IPS-NIHi11 (cell line): ENCODE measurements around the gene ATP7B.
"Not testable (repeated sequence)": the region's sequence is repeated elsewhere in the genome, so short reads cannot be mapped to it uniquely, and the experiment has no call there.

Experiments used
- DNase-seq: peaks from one replicate; pipeline ENCODE4 v3.0.0; 2012; ENCODE audit warnings: mixed read lengths, low spot score

ATP7B gene

DNA sequence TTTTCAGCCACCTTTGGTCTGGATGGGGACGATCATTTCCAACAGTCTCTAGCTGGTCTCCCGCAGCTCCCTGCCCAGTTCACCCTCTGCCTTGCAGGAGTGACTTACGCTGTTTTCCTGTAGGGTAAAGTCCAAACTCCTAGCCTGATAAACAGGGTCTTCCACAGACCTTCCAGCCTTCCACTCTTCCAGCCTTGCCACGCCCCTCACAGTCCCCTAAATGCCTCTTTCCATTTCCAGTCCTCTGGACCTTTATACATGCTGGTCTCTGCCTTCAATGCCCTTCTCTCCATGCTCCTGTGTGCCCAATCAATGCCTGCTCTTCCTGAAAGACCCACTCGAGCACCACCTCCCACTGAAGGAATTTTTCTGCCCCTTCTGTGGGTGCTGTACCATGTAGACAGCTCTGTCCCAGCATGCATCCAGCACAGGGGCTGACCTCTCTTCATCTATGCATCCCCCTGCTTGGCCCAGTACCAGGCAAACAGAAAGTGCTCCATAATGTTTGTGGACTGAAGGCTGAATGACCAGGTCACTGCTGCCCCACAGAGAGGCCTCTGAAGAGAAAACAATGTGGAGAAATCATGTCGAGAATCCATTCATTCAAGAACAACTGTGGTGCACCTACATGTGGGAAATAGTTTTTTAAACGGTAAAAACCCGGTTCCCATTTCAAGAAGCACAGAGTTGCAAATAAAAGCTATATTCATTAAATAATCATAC is 4.6 kb downstream of the ATP7B start:
- DNase-seq: no peak

DNA sequence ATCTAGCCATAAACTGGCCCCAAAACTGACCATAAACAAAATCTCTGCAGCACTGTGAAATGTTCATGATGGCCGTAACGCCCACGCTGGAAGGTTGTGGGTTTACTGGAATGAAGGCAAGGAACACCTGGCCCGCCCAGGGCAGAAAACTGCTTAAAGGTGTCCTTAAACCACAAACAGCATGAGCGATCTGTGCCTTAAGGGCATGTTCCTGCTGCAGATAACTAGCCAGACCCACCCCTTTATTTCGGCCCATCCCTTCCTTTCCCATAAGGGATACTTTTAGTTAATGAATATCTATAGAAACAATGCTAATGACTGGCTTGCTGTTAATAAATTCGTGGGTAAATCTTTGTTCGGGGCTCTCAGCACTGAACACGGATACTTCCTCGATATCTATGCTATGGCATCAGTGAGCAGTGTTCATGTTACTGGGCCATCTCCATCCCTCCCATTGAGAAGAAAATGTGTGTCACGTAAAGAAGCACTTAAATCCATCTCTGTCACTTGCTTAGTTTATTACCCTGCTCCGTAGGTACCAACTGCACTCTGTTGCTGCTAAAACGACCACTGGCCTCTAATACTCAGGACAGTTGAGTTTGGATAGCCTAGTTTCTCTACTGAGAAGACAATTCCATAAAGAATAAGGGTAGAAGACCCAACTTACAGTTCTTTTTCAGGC is 5.3 kb downstream of the ATP7B start:
- no peak for DNase-seq

DNA sequence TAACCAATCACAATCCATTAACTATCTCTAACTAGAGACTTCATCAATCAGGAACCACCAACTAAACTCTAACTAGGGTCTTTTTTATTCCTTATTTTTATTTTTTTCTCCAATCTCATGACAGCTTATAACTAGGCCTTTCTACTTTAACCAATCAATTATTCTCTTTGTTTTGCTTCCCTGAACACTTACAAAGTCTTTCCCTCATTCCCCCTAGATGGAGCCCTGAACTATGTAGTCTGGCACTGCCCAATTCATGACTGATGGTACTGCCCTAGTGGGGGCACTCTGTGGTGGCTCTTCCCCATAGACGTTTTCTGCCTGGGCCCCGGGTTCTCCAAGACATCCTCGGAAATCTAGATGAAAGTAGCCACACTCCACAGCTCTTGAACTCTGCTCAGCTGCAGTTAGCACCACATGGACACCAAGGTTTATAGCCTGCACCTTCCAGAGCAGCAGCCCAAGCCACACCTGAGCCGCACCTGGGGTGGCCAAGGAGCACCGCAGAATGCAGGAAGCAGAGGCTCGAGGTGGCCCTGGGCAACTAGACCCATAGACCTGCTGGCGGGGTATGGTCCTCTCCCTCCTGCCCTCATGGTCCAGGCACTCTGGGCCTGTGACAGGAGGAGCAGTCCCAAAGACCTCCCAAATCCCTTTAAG is 6.6 kb downstream of the ATP7B start:
- DNase-seq: no peak

DNA sequence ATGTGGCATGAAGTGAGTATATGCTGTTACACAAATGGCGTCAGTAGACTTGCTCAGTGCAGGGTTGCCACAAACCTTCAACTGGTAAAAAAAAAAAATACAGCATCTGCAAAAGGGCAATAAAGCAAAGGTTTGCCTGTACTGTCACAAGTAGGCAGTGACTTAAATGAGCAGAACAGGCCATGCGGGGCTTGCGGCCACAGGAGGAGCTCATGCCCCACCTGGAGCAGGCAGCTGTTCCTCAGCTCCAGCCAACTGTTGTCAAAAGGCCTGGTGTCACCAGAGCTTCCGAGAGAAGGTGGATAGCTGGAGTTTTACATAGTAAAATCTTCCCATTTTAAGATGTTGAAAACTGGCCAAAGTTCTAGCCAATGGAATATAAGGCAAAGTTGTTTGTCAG is 7.7 kb downstream of the ATP7B start:
- DNase-seq: peak; percentile 33

DNA sequence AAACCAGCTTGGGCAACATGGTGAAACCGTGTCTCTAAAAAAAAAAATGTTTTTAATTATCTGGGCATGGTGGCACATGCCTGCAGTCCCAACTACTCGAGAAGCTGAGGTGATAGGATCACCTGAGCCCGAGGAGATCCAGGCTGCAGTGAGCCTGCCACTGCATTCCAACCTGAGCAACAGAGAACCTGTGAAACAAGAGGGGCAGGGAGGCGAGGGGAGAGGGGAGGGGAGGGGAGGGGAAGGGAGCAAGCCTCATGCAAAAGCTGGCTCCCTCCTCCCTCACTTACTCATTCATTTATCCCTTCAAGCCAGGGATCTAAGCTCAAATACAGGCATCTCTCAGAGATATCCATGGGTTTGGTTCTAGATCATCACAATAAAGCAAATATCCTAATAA is 8.9 kb downstream of the ATP7B start:
- peak; percentile 66 for DNase-seq

DNA sequence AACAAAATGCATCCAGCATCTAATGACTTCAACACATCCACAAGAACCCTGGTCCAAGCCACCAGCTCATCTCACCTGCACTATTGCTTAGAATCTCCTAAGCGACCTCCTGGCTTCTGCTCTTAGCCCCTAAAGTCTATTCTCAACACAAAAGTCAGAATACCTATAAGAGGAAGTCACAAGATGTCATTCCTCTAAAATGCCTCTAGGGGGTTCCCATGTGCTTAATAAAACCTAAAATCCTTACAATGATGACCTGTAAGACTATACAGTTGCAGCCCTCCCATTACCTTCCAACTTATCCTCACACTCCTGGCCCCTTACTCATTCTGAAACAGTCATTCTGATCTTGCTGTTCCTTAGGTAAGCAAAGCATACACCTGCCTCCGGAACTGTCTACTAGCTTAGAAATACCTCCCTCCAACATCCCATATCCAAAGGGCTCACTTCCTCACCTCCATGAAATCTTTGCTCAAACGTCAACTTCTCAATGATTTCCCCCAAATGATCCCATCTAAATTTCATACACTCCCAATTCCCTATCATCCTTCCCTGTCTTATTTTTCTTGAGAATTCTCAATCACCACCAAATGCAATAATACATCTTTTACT is 10.0 kb downstream of the ATP7B start:
- peak; percentile 56 for DNase-seq

DNA sequence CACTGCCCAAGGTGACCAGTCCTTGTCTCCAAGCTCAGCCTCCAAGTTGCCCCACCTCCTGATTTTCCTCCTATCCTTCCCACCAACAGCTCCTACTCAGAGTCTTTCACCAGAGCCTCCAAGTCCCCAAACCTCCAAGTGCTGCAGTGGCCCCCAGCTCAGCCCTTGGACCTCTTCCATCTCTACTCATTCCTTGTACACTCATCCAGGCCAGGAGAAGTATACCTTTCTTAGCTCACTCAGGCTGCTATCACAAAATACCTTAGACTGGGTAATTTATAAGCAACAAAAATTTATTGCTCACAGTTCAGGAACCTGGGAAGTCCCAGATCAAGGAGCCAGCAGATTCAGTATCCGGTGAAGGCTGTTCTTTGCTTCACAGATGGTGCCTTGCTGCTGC is 11.3 kb downstream of the ATP7B start:
- DNase-seq: no peak

DNA sequence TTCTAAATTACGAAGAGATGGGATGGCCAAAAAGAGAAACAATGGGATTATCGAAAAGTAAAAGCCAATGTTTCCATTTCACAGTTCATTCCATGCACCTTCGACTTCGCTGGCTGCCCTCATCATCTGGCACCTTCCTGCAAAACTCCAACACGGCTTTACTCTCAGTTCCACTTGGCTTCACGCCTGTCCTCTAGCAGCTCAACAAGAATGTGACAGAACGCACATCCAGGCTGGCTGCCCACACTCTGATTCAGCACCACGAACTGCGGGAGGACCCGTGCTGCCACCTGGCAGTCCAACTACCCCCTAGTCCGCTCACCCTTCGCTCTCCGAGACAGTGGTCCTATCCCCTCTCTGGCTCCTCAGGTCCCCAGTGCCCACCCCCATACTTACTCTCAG is 11.7 kb downstream of the ATP7B start:
- no peak for DNase-seq

DNA sequence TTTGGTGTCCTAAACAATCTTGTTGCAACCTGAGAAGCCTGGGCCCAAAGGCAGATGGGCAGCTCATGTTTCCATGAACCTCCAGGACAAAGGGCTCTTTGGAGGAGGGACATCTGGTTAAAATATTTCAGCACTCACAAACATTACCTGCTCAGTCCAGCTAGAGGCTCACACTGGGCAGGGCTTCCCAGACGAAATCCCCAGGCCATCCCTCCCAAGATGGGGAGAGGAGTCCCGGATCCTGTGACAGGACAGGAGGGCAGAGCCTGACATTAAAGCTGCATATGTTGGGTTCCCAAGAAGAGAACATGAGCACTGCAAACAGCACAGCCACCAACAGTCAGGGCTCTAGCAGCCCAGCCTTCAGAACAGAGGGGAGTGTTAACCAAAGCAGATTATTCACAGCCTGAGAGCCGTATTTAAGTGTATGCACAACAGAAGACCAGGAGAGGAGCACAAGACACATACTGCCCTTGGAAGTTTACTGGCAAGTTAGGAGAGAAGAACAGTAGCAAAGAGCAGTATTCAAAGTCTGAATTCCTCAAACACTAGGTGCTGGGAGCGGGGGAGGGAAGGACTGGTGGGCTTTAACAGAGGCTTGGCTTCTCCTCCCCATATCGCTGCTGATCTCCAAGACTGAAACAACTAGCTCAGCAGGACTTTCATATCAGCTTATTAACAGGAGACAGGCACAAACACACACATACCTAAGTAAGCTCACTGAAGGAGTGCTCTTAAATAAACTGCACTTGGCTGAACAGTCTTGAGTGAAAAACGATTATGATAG is 12.3 kb downstream of the ATP7B start:
- DNase-seq: no peak

DNA sequence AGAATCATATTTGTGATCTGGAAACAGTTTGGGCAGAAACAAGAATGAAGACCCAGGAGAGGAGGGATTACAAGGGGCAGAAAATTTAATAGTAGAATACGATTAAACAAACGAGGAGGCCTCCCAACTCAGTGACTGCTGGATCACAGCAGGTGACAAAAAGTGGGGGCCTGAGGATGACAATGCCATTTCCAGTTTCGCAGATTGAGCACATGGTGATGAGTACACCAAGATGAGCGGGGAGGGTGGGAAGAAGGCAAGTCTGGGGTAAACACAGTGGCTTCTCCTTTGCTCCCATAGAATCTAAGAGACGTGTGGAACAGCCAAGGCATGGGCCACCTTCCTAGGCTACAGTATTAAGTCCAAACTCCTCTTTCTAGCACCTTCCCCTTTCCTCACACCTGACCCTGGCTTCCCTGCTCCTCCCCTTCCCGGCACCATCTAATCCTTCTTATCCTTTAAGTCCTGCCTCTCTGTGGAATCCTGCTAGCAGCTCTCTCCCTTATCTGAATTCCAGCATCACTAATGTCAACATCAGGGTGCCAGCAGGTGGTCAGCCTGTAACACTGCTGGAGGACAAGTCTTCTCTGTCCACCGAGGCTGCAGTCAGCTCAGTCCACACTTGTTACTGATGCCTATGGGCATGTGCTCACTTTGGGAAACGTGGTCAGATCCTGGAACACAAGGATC is 13.5 kb downstream of the ATP7B start:
- no peak for DNase-seq

DNA sequence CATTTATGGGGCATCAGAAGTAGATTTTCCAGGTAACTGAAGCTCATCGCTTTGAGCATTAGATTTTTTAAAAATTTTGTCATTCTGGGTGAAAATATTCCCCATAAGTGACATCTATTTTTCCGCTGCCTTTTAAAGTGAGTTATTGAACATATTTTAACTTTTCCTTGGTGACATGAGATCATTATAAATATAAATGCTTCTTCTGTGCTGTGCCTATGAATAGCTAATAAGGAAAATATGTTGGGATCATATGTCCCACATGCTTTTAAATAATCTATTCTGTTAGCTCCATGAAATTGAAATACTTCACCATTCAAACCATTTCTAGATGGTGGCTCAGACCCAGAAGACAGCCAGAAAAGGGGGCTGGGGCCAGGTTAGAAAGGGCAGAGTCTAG is 14.1 kb downstream of the ATP7B start:
- DNase-seq: no peak

DNA sequence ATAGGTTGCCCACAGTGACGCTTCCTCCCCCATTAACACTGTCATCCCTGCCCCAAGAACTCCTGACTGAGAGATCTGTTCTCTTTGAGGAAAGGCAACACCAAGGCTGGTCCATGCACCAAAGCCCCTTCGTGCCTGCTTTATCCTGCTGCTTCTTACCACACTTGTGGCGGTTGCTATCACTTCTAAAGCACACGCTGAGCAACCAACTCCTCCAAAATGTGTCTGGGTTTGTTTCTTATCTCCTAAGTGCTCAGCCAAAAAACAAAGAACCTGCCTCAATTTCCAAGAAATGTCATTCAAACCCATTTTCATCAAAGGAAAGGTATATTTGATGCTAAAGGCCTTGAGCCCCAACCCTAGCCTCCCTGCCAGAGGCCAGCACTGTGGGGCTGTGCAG is 14.6 kb downstream of the ATP7B start:
- no peak for DNase-seq

DNA sequence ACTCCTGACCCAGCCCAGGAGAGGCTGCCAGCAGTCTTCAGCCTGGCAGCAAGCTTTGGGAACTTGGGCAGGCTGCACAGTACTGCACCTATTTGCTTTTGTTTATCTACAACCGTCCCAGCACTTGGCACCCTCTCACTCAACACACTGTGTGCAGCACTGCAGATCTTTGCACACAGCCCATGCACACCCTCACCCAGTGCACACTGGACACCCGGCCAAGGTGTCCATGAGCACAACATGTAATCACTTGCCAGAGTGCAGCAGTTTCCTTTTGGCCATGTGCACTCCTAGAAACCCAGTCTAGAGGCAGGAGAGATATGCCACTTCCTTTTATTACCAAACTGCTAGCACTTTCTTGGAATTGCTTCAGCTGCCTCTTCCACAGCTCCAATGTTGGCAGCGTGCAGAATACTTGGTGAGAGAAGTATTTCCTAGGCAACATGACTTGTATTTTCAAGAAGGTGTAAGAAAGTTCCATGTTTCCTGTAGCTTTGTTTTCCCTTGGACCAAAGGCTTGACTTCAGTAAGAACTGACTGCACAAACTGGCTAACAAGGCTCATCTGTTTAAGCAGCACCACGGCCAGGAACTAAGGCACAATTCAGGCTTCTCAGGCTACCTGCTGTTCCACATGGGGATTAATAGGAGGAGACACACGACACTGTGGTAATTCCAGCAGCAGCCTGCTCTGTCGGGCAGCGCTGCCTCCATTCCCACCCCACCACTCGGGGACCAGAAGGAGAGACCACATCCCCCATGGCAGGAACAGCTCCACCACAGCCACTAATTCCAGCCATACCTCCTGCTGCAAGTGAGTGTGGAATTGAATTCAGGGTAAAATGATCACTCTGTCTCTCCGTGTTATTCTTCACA is 15.3 kb downstream of the ATP7B start:
- DNase-seq: no peak

DNA sequence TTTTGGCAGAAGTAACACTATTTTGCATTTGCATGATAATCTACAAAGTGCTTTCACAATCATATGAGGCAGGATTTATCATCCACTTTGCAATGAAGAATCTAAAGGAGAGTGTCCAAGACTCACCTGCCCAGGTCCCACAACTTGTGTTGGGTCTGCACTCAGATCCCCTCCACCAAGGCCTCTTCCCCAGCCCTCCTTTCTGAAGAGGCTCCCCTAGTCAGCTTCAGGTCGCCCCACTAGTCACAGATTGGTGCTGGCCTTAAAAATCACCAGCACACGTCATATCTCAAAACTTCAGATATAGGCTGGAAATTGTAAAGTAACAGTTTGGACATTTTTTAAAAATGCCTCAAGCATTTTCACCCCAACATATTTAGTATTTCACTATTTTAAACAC is 17.5 kb downstream of the ATP7B start:
- no peak for DNase-seq

DNA sequence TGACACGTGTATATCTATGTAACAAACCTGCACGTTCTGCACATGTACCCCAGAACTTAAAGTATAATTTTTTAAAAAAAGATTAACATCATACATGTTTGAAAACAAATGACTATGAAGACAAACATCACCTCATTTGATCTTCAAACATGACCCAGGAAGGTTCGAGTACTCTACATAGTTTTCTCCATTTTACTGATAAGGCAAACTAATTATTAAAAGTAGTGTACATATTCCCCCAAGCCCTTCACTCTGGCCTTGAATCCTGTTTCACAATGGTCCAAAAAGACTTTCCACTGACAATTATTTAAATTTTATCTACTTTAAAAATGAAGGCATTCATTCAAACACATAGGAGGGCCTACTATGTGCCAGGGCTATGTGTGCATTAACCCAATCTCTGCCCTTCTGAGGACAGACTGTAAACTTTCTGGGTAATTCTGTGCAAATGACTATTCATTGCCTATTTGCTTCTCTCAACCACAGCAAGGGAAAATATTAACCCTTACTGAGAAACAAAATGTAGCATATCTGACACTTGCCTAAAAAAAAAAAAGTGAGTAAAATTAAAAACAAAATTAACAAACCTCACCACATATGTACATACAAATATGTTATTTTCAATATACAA is 22.1 kb downstream of the ATP7B start:
- no peak for DNase-seq

DNA sequence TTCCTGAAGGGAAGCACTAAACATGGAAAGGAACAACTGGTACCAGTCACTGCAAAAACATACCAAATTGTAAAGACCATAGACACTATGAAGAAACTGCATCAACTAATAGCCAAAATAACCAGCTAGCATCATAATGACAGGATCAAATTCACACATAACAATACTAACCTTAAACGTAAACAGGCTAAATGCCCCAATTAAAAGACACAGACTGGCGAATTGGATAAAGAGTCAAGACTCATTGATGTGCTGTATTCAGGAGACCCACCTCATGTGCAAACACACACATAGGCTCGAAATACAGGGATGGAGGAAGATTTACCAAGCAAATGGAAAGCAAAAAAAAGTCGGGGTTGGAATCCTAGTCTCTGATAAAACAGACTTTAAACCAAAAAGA is 26.3 kb downstream of the ATP7B start:
- not testable (repeated sequence) for DNase-seq

DNA sequence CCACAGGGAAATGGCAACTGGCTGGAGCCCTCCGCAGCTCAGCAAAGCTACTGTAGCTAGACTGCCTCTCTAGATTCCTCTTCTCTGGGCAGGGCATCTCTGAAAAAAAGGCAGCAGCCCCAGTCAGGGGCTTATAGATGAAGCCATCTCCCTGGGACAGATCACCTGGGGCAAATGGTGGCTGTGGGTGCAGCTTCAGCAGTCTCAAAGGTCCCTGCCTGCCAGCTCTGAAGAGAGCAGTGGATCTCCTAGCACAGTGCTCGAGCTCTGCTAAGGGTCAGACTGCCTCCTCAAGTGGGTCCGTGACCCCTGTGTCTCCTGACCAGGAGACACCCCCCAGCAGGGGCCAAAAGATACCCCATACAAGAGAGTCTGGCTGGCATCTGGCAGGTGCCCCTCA is 28.0 kb downstream of the ATP7B start:
- DNase-seq: not testable (repeated sequence)

DNA sequence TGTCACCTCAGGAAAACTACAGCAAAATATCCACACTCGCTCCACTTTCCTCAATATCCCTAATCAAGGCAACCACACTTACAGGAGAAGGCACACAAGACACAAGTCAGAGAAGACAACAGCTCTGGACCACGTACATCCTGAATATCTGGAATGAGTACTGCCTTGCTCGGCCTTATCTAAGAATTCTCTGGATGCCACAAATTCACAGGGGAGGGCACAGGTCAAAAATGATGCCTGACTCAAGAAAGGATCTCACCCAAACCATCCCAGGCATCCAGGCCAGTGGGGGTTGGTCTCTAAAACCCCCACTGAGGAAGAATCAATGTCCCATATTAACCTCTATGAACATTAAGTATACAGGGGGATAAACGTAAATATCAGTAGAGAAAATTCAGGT is 29.9 kb downstream of the ATP7B start:
- no peak for DNase-seq

DNA sequence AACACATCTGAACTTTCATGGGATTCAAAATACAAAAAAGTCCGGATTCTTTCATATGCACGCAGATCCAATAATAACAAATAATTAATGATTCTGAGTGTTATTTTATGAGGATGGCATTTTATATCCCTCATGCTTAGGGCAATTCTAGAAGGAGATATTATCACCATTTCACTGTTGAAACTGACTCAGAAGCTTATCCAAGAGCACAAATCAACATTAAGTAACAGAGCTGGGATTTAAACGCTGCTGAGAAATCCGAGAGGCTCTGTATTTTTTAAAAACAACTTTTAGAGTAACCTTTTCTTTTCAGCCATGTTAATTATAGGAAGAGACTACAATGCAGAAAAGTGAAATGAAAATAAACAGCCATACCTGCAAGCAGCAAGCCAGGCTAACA is 30.3 kb downstream of the ATP7B start:
- DNase-seq: no peak
